HG02678 (cell line): ENCODE measurements around the gene STARD7.
"Not testable (repeated sequence)": the region's sequence is repeated elsewhere in the genome, so short reads cannot be mapped to it uniquely, and the experiment has no call there.

Experiments used
- ATAC-seq: cut with Tn5 transposase; IDR thresholded peaks from one replicate; pipeline ENCODE4 v1.9.1; 2021; ENCODE audit warnings: mild to moderate bottlenecking, moderate library complexity; ENCODE audit not compliant: unreplicated experiment

The STARD7 gene

GRCh38 chr2:96150007-96150640 is 58.5 kb downstream of the STARD7 start:
- ATAC-seq = no peak

- peak; percentile 33 for ATAC-seq
Observed at GRCh38 chr2:96148410-96149217, 60.0 kb downstream of the STARD7 start.

GRCh38 chr2:96147593-96148201 is 60.9 kb downstream of the STARD7 start:
- ATAC-seq = no peak

- no peak for ATAC-seq
Observed at GRCh38 chr2:96146881-96147592, 61.6 kb downstream of the STARD7 start.

GRCh38 chr2:96146153-96146880 is 62.3 kb downstream of the STARD7 start:
- peak; percentile 38 for ATAC-seq

GRCh38 chr2:96145848-96146152 is 62.8 kb downstream of the STARD7 start:
- no peak for ATAC-seq

GRCh38 chr2:96145036-96145847 is 63.4 kb downstream of the STARD7 start, which contains the start of gene DUSP2:
Gene DUSP2 (minus strand): TSS chr2:96145440. CDS start chr2:96145354, 86 bp downstream.
- peak; percentile 60 for ATAC-seq

- ATAC-seq = no peak
Observed at GRCh38 chr2:96144481-96145035, 64.1 kb downstream of the STARD7 start.

- ATAC-seq = no peak
Observed at GRCh38 chr2:96143848-96144480, 64.7 kb downstream of the STARD7 start.

GRCh38 chr2:96143231-96143847 is 65.3 kb downstream of the STARD7 start:
- no peak for ATAC-seq

- ATAC-seq = no peak
Observed at GRCh38 chr2:96142217-96143113, 66.2 kb downstream of the STARD7 start.

GRCh38 chr2:96141624-96141967 is 67.0 kb downstream of the STARD7 start:
- not testable (repeated sequence) for ATAC-seq

- ATAC-seq = no peak
Observed at GRCh38 chr2:96140941-96141623, 67.5 kb downstream of the STARD7 start.

- no peak for ATAC-seq
Observed at GRCh38 chr2:96139181-96139758, 69.4 kb downstream of the STARD7 start.

- no peak for ATAC-seq
Observed at GRCh38 chr2:96138179-96139145, 70.2 kb downstream of the STARD7 start, which contains the start of gene ASTL. Gene ASTL (minus strand): TSS chr2:96138502. CDS start chr2:96138436, 66 bp downstream.
